T follicular helper cell (primary cell): ENCODE data around the gene BFSP1.

ENCODE experiments used
- DNase-seq: peaks from one replicate; pipeline ENCODE4 v3.0.0-alpha.2; 2020; ENCODE audit warnings: low read depth

The BFSP1 gene

DNA sequence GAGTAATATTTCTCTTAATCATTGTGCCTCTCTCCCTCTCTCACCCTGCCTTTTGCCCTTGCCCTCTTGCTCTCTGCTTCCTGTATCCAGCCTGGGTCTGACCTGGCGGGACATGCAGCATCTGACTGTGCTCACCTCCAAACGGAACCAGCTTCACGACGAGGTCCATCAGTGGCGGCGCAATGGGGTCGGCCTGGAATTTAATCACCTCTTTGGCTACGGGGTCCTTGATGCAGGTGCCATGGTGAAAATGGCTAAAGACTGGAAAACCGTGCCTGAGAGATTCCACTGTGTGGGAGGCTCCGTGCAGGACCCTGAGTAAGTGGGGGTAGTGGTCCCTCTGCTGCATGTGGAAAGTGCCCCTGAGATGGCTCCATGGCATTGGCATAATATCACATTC is 65.9 kb downstream of the BFSP1 start:
- DNase-seq = no peak

DNA sequence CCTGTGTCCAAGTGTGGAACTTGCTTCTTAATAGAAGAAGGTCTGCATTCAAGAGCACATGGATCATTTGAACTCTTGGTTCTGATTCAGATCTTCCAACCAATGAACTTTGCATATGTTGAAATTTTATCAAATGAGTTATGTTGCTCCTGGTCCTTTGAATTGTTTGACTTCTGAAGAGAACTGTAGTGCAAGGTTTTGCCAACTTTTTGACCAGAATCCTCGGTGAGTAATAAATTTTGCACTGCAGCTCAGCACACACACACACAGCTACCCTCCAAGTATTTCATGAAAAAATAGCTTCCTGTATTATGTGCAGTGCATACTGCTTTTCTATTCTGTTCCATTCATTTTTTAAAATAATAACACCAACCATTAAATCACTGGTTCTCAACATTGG is 67.5 kb downstream of the BFSP1 start:
- no peak for DNase-seq

DNA sequence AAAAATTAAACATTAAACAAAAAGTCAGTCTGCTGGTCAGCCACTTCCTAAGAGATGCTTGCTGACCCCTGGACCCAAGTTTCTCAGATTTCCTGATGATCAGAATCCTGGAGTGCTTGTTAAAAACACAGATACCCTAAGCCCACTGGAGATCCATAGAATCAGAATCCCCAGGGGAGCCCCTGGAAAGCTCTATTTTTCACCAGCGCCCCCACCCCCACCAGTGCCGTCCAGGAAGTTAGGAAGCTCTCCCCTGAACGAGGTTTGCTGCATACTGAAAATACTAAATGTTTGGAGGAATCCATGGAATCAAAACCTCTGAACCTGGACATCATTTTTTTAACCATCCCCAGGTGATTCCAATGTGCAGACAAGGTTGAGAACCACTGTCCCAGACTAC is 69.2 kb downstream of the BFSP1 start:
- DNase-seq = no peak

DNA sequence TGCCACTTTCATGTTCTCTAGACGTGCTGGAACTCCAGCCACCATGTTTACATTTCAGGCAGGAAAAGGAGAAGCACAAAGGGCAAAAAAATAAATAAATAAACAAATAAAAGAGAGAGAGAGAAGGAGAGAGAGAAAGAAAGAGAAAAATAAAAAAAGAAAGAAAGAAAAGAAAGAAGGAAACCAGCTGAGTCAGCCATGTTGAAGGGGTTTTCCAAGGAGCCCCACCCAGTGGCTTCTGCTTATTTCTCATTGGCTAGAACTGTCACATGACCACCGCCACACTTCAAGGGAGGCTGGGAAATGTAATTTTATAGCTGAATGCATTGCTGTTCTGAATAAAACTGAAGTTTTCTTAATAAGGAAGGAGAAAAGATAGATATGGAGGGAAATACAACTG is 71.1 kb downstream of the BFSP1 start:
- DNase-seq = no peak

DNA sequence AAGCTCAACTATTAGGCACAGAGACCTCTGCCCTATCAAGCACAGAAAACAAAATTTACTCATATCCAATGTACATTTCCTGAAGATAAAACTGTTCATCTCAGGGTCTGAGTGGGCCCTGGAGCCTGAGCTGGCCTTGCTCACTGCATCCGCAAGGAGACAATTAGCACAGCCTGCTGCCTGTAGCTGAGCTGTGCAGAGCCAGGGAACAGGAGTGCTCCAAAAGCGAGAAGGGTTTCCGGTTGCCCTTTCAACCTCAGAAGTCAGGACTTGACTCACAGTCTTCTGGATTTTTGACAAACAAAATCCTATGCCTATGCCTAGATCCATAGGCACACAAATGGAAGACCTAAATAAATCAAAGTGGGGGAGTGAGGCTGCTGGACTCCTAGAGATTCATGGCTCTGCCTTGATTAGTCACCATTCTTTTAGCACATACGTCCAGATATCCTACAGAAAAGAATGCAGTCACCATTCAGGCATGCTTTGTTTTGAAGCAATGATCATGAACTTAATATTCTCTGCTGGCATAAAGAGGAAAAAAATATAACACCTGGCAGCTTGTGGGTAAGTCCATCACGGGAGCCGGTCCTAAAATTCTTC is 73.5 kb downstream of the BFSP1 start:
- no peak for DNase-seq

DNA sequence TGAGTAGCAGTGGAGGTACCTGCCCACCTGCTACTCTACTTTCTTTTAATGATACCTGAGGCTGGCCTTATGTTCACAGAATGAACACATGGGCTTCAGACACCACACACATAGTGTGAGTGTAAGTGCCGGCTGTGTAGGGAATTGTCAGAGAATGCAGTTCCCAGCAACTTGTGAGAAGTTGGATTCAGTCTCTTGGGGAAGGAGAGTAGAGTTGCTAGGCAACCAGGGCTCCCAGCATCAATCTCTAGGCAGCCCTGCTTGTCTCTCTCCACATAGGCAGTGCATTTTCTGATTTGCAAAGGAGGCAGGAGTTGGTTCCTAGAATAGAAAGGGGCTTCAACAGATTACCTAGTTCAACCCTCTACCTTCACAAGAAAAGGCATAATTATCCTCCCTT is 74.1 kb downstream of the BFSP1 start:
- DNase-seq = no peak

DNA sequence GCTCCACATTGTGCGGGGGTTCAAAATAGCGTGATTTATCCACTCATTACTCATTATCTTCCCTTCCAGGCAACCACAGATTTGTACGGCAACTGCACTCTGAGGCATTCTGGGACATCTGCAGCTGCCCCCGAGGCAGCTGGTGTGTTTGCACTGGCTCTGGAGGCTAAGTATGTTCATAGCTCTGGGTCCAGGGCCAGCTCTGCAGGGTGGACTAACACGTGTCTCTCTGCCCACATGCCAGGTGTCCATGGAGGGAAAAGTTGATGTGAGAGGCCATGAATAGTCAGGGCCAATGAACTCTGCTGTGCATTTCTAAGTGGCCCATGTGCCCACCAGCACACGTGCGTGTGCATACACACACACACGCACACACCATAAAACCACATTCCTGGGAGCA is 74.9 kb downstream of the BFSP1 start:
- DNase-seq = no peak

DNA sequence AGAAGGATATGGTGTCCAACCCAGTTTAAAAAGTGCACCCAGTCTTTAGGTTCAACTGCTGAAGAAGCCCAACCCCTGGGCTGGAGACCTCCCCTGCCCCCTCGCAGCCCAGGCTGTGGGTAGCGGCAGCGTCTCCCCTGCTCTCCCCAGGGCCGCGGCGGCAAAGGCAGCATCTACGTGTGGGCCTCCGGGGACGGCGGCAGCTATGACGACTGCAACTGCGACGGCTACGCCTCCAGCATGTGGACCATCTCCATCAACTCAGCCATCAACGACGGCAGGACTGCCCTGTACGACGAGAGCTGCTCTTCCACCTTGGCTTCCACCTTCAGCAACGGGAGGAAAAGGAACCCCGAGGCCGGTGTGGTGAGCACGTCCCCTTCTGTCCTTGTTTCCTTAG is 77.6 kb downstream of the BFSP1 start:
- no peak for DNase-seq

DNA sequence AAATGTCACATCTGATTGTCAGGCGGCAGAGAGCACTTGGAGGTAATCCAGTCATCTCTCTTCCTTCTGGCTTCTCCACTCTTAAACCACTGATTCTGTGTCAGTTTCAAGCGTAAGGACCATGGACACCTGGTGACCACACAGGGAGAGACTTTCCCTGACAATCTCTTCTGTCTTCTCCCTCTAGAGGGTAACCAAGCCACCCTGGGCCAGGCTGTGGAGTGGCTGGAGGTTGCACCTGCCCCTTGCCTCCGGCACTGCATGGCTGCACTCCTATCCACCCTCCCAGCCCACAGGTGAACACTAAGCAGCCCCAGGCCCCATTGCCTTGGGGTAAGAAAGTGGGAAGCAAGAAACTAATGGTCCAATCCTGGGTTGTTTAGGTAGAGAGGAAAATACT is 78.7 kb downstream of the BFSP1 start:
- DNase-seq = no peak

DNA sequence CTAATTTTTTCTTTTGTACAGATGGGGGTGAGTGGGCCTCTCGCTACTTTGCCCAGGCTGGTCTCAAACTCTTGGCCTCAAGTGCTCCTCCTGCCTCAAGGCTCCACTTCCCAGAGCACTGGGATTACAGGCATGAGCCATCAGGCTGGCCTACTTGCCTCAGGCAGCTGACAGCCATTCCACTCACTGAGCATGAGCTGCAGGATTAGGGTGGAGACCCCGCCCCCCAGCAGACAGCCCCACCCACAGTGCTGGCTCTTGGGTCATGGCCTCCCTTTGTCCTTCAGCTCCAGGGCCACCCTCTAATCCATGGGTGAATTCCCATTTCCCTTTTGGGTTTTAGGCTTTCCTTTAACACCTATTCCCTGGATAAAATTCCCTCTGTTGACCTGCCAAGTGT is 82.1 kb downstream of the BFSP1 start:
- no peak for DNase-seq

DNA sequence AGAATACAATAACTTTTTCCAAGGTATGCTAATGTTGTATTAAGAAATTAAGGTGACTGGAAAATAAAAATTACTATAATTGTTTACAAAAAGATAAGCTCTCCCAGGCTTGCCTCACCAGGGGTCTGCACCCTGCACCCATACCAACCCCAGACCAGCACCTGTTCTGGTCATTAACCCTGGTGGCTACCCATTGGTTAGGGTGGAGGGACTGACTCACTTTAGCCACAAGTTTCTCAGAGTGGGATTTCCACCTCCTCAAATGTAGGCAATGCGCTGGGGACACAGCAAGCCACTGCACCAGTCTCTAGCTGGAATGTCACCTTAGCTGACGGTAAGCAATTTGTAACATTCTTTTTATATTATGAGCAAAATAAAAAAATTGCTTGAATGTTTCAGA is 83.1 kb downstream of the BFSP1 start:
- DNase-seq = no peak

DNA sequence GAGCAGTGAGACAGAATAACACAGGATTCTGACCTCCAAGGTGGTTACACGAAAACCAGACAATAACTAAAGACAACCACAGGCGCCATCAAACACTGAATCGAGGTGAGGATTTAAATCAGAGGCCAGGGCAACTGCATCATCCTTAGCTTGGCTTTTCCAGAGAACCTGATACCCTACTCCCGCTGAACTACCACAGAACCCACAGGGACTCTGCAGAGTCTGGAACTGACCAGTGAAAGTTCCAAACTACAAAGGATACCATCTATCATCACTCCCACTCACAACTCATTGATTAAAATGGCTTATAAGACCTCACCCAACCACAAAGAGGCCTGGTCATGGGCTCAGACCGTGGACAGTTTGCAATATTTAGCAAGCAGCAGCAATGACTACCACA is 85.0 kb downstream of the BFSP1 start:
- DNase-seq = no peak

DNA sequence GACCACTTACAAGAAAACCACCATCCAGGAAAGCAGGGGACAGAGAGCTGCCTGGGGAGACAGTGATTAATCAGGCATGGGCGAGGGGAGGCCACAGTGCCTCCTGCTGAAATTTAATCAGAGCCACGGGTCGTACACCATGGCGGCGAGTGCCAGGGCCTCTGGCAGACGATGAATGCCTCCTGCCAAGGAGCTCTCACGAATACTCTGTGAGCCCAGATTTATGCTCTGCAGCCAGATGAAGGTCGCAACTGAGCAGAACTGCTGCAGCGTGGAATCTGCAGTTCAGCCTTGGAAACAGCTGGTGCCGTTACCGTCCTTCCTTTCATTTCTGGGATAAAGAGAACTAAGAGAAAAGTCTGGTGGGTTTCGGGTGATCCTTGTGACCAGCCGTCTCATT is 85.6 kb downstream of the BFSP1 start:
- no peak for DNase-seq

DNA sequence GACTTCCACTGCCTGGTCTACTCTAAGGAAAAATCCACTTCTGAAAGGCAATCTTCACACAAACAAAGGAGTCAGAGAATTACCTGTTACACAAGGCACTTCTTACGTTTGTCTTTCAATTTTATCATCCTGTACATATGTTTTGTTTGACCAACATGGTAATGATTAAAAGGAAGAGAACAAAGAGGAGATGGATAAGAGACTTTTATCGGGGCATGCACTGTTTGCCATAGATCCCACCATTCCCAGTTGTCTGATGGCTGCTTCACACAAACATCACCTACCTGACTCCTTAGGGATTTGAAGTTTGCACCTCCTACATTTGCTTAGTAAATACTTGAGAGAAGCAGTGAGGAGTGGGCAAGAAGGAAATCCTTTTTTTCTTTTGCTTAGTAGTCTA is 87.1 kb downstream of the BFSP1 start:
- DNase-seq = no peak
